GM20431 (cell line): Measurements from ENCODE around the gene PASD1.

Source experiments
- in situ Hi-C: fragments of 300-500 bp; cut with MseI, MboI; formaldehyde crosslinking; loops from one replicate; pipeline ENCODE4 v1.15.0; 2020; ENCODE audit warnings: low sequenced_read_pairs; ENCODE audit not compliant: unreplicated experiment

Gene PASD1

GRCh38 chrX:151724563-151725337 lies 161.3 kb downstream of the PASD1 start:
- in situ Hi-C loops, result loop anchor here (25.0 kb wide), 1 partner anchor 1088 kb away; no protein-coding TSS in a partner anchor

DNA sequence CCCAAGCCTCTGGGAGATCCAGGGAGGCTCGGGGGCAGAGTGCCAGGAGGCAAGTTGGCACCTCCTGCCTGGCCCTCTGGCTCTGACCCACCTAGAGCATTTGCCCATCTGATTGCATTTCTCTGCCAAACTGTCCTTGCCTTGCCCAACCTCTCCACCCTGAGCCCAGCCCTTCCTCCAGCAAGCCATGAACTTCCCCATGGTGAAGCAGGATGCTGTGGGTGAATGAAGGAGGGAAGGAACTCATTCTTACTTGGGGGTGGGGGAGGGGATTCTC lies 161.8 kb downstream of the PASD1 start:
- in situ Hi-C loops, result loop anchor here (25.0 kb wide), 1 partner anchor 1087 kb away; no protein-coding TSS in a partner anchor
